Activated T-cell treated with anti-CD3 and anti-CD28 coated beads, Interleukin-2, amount 50 U/mL, for 48 hours (primary cell): Measurements from ENCODE around the gene MAP7.
"Not testable (repeated sequence)": the region's sequence is repeated elsewhere in the genome, so short reads cannot be mapped to it uniquely, and the experiment has no call there.

Experiments
- DNase-seq, 2 experiments: peaks; one replicate each; pipeline ENCODE4 v3.0.0-alpha.2; 2020

Gene MAP7

GRCh38 chr6:136464874-136465273, 85.3 kb downstream of the MAP7 start:
- no peak for DNase-seq

- no peak for DNase-seq
Measured at GRCh38 chr6:136464148-136464547, 86.1 kb downstream of the MAP7 start.

GRCh38 chr6:136463743-136464142, 86.5 kb downstream of the MAP7 start:
- no peak for DNase-seq

GRCh38 chr6:136446579-136447187, 103.5 kb downstream of the MAP7 start:
- no peak for DNase-seq

- DNase-seq, result no peak
Measured at GRCh38 chr6:136446145-136446544, 104.1 kb downstream of the MAP7 start.

- DNase-seq, result no peak
Measured at GRCh38 chr6:136445063-136445462, 105.2 kb downstream of the MAP7 start.

- no peak for DNase-seq
Measured at GRCh38 chr6:136440203-136440602, 110.0 kb downstream of the MAP7 start.

- DNase-seq, result no peak
Measured at GRCh38 chr6:136439514-136440190, 110.6 kb downstream of the MAP7 start.

GRCh38 chr6:136438441-136438840, 111.8 kb downstream of the MAP7 start:
- no peak for DNase-seq

- no peak for DNase-seq
Measured at GRCh38 chr6:136437246-136437645, 113.0 kb downstream of the MAP7 start.

GRCh38 chr6:136435101-136435500, 115.1 kb downstream of the MAP7 start:
- no peak for DNase-seq

- not testable (repeated sequence) for DNase-seq
Measured at GRCh38 chr6:136431306-136431705, 118.9 kb downstream of the MAP7 start.

- DNase-seq, result no peak
Measured at GRCh38 chr6:136429264-136430065, 120.8 kb downstream of the MAP7 start.

- no peak for DNase-seq
Measured at GRCh38 chr6:136427378-136427717, 122.9 kb downstream of the MAP7 start.

- DNase-seq, result no peak
Measured at GRCh38 chr6:136426627-136427377, 123.4 kb downstream of the MAP7 start.

GRCh38 chr6:136425793-136426192, 124.4 kb downstream of the MAP7 start:
- no peak for DNase-seq

GRCh38 chr6:136424901-136425300, 125.3 kb downstream of the MAP7 start:
- no peak for DNase-seq

GRCh38 chr6:136424450-136424849, 125.8 kb downstream of the MAP7 start:
- no peak for DNase-seq

- no peak for DNase-seq
Measured at GRCh38 chr6:136421537-136422158, 128.6 kb downstream of the MAP7 start.

GRCh38 chr6:136420853-136421252, 129.4 kb downstream of the MAP7 start:
- DNase-seq, result no peak

GRCh38 chr6:136415351-136416007, 134.7 kb downstream of the MAP7 start:
- no peak for DNase-seq

GRCh38 chr6:136412410-136412809, 137.8 kb downstream of the MAP7 start:
- no peak for DNase-seq
